GM13977 (cell line): ENCODE measurements around the gene ERGIC1.

Source experiments
- DNase-seq: peaks from one replicate; pipeline ENCODE4 v3.0.0; 2012; ENCODE audit warnings: low spot score
- in situ Hi-C: fragments of 300-500 bp; cut with MboI; formaldehyde crosslinking; loops from one replicate; pipeline ENCODE4 v1.12.0; 2022; ENCODE audit warnings: low sequenced_read_pairs, low pct_unique_long_range_greater_than_20kb, mixed read lengths, inconsistent platforms; ENCODE audit not compliant: unreplicated experiment
- TF ChIP-seq, protein P1 (sequence below): IDR thresholded peaks from 2 replicates; pipeline ENCODE4 v1.5.1; 2012; ENCODE audit warnings: mild to moderate bottlenecking, control low read depth; ENCODE audit not compliant: insufficient read depth; ENCODE audit errors: extremely low read depth, missing control alignments

ERGIC1 gene

DNA sequence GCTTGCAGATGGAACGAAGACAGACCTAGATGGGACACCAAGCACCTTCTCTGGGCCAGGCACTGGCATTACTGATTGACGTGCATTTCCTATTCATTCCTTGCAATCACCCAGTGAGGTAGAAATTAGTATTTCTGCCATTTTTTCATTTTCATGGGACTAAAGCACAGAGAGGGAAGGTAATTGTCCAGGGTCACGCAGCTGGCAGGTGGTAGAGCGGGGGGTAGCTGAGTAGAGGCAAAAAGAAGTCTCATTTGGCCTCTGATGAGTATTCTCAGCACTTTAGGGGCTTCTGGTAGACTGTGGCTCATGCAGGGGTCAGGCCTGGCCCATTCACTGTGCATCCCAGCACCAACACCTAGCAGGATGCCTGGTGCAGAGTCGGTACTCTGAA, 43.6 kb upstream of the ERGIC1 start:
- TF ChIP-seq, protein P1, sequence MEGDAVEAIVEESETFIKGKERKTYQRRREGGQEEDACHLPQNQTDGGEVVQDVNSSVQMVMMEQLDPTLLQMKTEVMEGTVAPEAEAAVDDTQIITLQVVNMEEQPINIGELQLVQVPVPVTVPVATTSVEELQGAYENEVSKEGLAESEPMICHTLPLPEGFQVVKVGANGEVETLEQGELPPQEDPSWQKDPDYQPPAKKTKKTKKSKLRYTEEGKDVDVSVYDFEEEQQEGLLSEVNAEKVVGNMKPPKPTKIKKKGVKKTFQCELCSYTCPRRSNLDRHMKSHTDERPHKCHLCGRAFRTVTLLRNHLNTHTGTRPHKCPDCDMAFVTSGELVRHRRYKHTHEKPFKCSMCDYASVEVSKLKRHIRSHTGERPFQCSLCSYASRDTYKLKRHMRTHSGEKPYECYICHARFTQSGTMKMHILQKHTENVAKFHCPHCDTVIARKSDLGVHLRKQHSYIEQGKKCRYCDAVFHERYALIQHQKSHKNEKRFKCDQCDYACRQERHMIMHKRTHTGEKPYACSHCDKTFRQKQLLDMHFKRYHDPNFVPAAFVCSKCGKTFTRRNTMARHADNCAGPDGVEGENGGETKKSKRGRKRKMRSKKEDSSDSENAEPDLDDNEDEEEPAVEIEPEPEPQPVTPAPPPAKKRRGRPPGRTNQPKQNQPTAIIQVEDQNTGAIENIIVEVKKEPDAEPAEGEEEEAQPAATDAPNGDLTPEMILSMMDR = no peak
- in situ Hi-C loops = no loop called here

GRCh38 chr5:172791286-172791685, 42.8 kb upstream of the ERGIC1 start:
- in situ Hi-C loops = no loop called here

More for the DNA sequence above, 43.6 kb upstream of the ERGIC1 start:
- no peak for DNase-seq

GRCh38 chr5:172791726-172792445, 42.2 kb upstream of the ERGIC1 start:
- TF ChIP-seq, protein P1 = no peak
- in situ Hi-C loops = no loop called here
- no peak for DNase-seq

More at GRCh38 chr5:172791286-172791685, 42.8 kb upstream of the ERGIC1 start:
- no peak for DNase-seq
- TF ChIP-seq, protein P1 = no peak

GRCh38 chr5:172792701-172793570, 41.1 kb upstream of the ERGIC1 start:
- DNase-seq = no peak
- in situ Hi-C loops = no loop called here
- TF ChIP-seq, protein P1 = no peak

GRCh38 chr5:172793577-172794488, 40.2 kb upstream of the ERGIC1 start:
- TF ChIP-seq, protein P1 = no peak
- in situ Hi-C loops = no loop called here
- DNase-seq = peak; percentile 59
